A549 (cell line): ENCODE data around the gene RGS6. TPM values are rescaled to one million over a fixed set of nuclear protein-coding genes. Genes with fewer than 3 reads are reported as not detected.

Experiments used
- ATAC-seq, 2 experiments: fragments of 200-7000 bp in 1 of 2; fragments of >200 bp in 1 of 2; cut with Nextera tagmentation in 1 of 2; cut with Tn5 transposase in 1 of 2; 3 replicates each; pipeline versions ENCODE4 v1.8.0 to v1.9.1; 2018 to 2020; ENCODE audit warnings: mild to moderate bottlenecking in 1 of 2, moderate library complexity in 1 of 2
- CTCF ChIA-PET: fragments of 300-600 bp; sonication (Branson Sonifier 250); formaldehyde crosslinking; extraction: SDS; loops from one replicate; lab custom pipeline; 2021; ENCODE audit warnings: antibody characterized with exemption, inconsistent platforms; lab: Yijun Ruan, JAX
- POLR2A ChIA-PET: fragments of 350-600 bp; formaldehyde crosslinking; extraction: SDS; loops from one replicate; lab custom pipeline; 2021; ENCODE audit warnings: antibody characterized with exemption, inconsistent platforms; lab: Yijun Ruan, JAX
- DNase-seq, 2 experiments: peaks; one replicate each; pipeline versions ENCODE4 v3.0.0 to v3.0.0-alpha.2; 2011 to 2016; ENCODE audit warnings: low read depth in 1 of 2, low spot score in 1 of 2
- FAIRE-seq: peaks from 2 replicates; lab custom pipeline; 2011; peaks lifted over from hg19 to GRCh38; lab: Jason Lieb, UNC
- H3K27ac ChIP-seq, 2 experiments: fragments of >200 bp; sonication (Bioruptor Twin); formaldehyde crosslinking; 3 replicates each; pipeline ENCODE4 v1.5.1; 2016 to 2017
- H3K4me1 ChIP-seq: fragments of >200 bp; sonication (Bioruptor Twin); formaldehyde crosslinking; 3 replicates; pipeline ENCODE4 v1.6.1; 2016
- H3K4me2 ChIP-seq: fragments of >200 bp; sonication (Bioruptor Twin); formaldehyde crosslinking; 3 replicates; pipeline ENCODE4 v1.6.1; 2016
- H3K4me3 ChIP-seq: fragments of >200 bp; sonication (Bioruptor Twin); formaldehyde crosslinking; 3 replicates; pipeline ENCODE4 v1.5.1; 2016
- H3K9me3 ChIP-seq: fragments of >200 bp; sonication (Bioruptor Twin); formaldehyde crosslinking; 3 replicates; pipeline ENCODE4 v1.6.1; 2016
- BCL3 ChIP-seq: fragments of >200 bp; sonication (Bioruptor Twin); formaldehyde crosslinking; IDR thresholded peaks from 3 replicates; pipeline ENCODE4 v1.6.1; 2016
- CBX8 ChIP-seq: fragments of 200-600 bp; sonication (generic); IDR thresholded peaks from 2 replicates; pipeline ENCODE4 v1.6.1; 2016
- EHF ChIP-seq: fragments of 250-450 bp; sonication (Bioruptor Pico); IDR thresholded peaks from 2 replicates; pipeline ENCODE4 v1.5.0; 2020; ENCODE audit warnings: mild to moderate bottlenecking
- EHMT2 ChIP-seq: fragments of 200-600 bp; sonication (generic); IDR thresholded peaks from 2 replicates; pipeline ENCODE4 v1.6.1; 2016; ENCODE audit warnings: antibody characterized with exemption, low read depth, mild to moderate bottlenecking, moderate library complexity
- EP300 ChIP-seq, 2 experiments: fragments of >200 bp; sonication (Bioruptor Twin); formaldehyde crosslinking; IDR thresholded peaks; 2 replicates in 1 of 2; 3 replicates in 1 of 2; pipeline ENCODE4 v1.6.1; 2016 to 2017
- FOSL2 ChIP-seq, 2 experiments: fragments of 450-650 bp in 1 of 2; fragments of >200 bp in 1 of 2; sonication (Bioruptor Twin) in 1 of 2; formaldehyde crosslinking; IDR thresholded peaks; 2 replicates each; pipeline versions ENCODE4 v1.5.0 to v1.6.1; 2016 to 2020; ENCODE audit warnings: mild to moderate bottlenecking in 1 of 2, moderate library complexity in 1 of 2
- FOXS1 ChIP-seq: fragments of 250-450 bp; sonication (Bioruptor Pico); IDR thresholded peaks from 2 replicates; pipeline ENCODE4 v1.5.0; 2020; ENCODE audit warnings: mild to moderate bottlenecking, moderate library complexity
- HDAC2 ChIP-seq: fragments of 200-600 bp; sonication (generic); IDR thresholded peaks from 2 replicates; pipeline ENCODE4 v1.6.1; 2016
- HOXB13 ChIP-seq: fragments of 250-450 bp; sonication (Bioruptor Pico); IDR thresholded peaks from 2 replicates; pipeline ENCODE4 v1.5.0; 2020; ENCODE audit warnings: low read depth, mild to moderate bottlenecking, moderate library complexity
- HOXB5 ChIP-seq: fragments of 250-450 bp; sonication (Bioruptor Pico); IDR thresholded peaks from 2 replicates; pipeline ENCODE4 v1.5.0; 2020; ENCODE audit warnings: mild to moderate bottlenecking, moderate library complexity
- JUNB ChIP-seq: fragments of >200 bp; sonication (Bioruptor Twin); formaldehyde crosslinking; IDR thresholded peaks from 2 replicates; pipeline ENCODE4 v1.6.1; 2016
- NPAS2 ChIP-seq: fragments of 250-450 bp; sonication (Bioruptor Pico); IDR thresholded peaks from 2 replicates; pipeline ENCODE4 v1.8.0; 2022; ENCODE audit warnings: mild to moderate bottlenecking, moderate library complexity, borderline replicate concordance
- NR3C1 ChIP-seq: fragments of >200 bp; sonication (Bioruptor Twin); formaldehyde crosslinking; IDR thresholded peaks from 3 replicates; pipeline ENCODE4 v1.6.1; 2017
- PHF8 ChIP-seq: fragments of 200-600 bp; sonication (generic); IDR thresholded peaks from 2 replicates; pipeline ENCODE4 v1.6.1; 2016; ENCODE audit warnings: low read depth, mild to moderate bottlenecking, antibody characterized with exemption, moderate library complexity, borderline replicate concordance
- RAD21 ChIP-seq, 2 experiments: fragments of >200 bp in 1 of 2; sonication (Bioruptor Twin) in 1 of 2; formaldehyde crosslinking in 1 of 2; IDR thresholded peaks in 1 of 2; conservative IDR thresholded peaks in 1 of 2; 2 replicates in 1 of 2; 3 replicates in 1 of 2; pipeline ENCODE4 v1.6.1; 2012 to 2018; ENCODE audit warnings: inconsistent platforms in 1 of 2
- RARB ChIP-seq: fragments of 250-450 bp; sonication (Bioruptor Pico); IDR thresholded peaks from 2 replicates; pipeline ENCODE4 v1.8.0; 2021; ENCODE audit warnings: mild to moderate bottlenecking, moderate library complexity
- RCOR1 ChIP-seq: fragments of 150-350 bp; IDR thresholded peaks from 2 replicates; pipeline ENCODE4 v1.6.1; 2014; ENCODE audit warnings: antibody characterized with exemption, low read length, low read depth
- REST ChIP-seq: fragments of 200-600 bp; sonication (generic); IDR thresholded peaks from 2 replicates; pipeline ENCODE4 v1.6.1; 2016; ENCODE audit warnings: antibody characterized with exemption, mild to moderate bottlenecking, moderate library complexity
- SMC3 ChIP-seq: fragments of >200 bp; sonication (Bioruptor Twin); formaldehyde crosslinking; IDR thresholded peaks from 3 replicates; pipeline ENCODE4 v1.6.1; 2018; ENCODE audit warnings: inconsistent platforms
- SREBF2 ChIP-seq: fragments of 450-650 bp; IDR thresholded peaks from 2 replicates; pipeline ENCODE4 v1.6.1; 2014; ENCODE audit warnings: mild to moderate bottlenecking, moderate library complexity
- TP53 ChIP-seq: fragments of 250-450 bp; sonication (Bioruptor Pico); IDR thresholded peaks from 2 replicates; pipeline ENCODE4 v1.5.0; 2021; ENCODE audit warnings: mild to moderate bottlenecking, moderate library complexity
- ZFP36 ChIP-seq: fragments of 450-650 bp; IDR thresholded peaks from 2 replicates; pipeline ENCODE4 v1.6.1; 2014; ENCODE audit warnings: borderline replicate concordance; ENCODE audit not compliant: partially characterized antibody
- WGBS: methylation state at CpG from one replicate; pipeline ENCODE4 v1.1.6; 2017; ENCODE audit errors: missing lambda C conversion rate; 5-methylcytosine and 5-hydroxymethylcytosine counted together
- polyA plus RNA-seq, 4 experiments: library from polyadenylated mRNA; depleted of rRNA in 3 of 4; stranded (reverse); fragments of >200 nt; fragmentation: RNase III in 1 of 4; extraction: RNeasy Plus Mini Kit Qiagen cat#74134 plus additional on column Dnase treatment in 1 of 4; gene quantifications; 2 replicates in 3 of 4; 3 replicates in 1 of 4; pipeline ENCODE4 v1.2.3, GENCODE V29; 2011 to 2017

Gene RGS6
- polyA plus RNA-seq, 2 of the 4 experiments (the other 2 are of a cell fraction): not detected

- no peak for TF ChIP-seq REST
- TF ChIP-seq, all 56 proteins: peak for 0
These were observed 608.6 kb downstream of the RGS6 start (continued) for GRCh38 chr14:72540836-72541235.

DNA sequence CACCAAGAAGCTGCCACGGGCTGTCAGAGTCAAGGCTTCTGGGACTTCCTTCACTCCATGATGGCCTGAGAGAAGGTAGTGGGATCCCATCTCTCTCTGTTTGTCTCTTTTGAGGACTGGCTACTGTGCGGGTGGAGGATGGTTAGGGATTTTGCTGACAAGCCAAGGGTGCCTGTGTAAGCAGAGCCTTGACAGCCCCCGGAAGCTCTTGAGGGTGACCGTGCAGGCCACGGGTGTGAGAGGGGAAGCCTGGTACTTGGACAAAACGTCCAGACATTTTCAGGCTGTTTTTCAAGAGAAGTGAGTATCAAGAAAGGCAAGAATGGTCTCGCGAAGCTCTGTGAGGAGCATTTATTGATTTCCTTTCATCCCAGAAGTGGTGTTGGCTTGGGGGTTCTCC is 609.3 kb downstream of the RGS6 start:
- FAIRE-seq (no peak), DNase-seq (no peak), ATAC-seq (no peak)
- Histone ChIP-seq H3K4me1 (no peaks in the 10 kb centered on the region), H3K4me3 (no peak overlapping the region), H3K4me2 (no peak overlapping the region), H3K9me3 (no peaks in the 10 kb centered on the region), H3K27ac (no peak overlapping the region)
- POLR2A ChIA-PET: no interaction called here
- no peak for TF ChIP-seq RARB (CRISPR knock-in tag)
- TF ChIP-seq CBX8: no peak
- no peak for TF ChIP-seq EP300 (IDR thresholded peaks at IDR 0.05)
- TF ChIP-seq HDAC2: no peak
- no peak for TF ChIP-seq TP53 (CRISPR knock-in tag)
- TF ChIP-seq EHMT2: no peak
- no peak for TF ChIP-seq EHF (CRISPR knock-in tag)
- TF ChIP-seq BCL3: no peak
- no peak for TF ChIP-seq PHF8
- no peak for TF ChIP-seq SMC3
- TF ChIP-seq FOSL2 (IDR thresholded peaks at IDR 0.05): no peak
- no peak for TF ChIP-seq FOSL2 (CRISPR knock-in tag; IDR thresholded peaks at IDR 0.05)
- TF ChIP-seq RCOR1: no peak
- no peak for TF ChIP-seq HOXB5 (CRISPR knock-in tag)
- TF ChIP-seq NPAS2 (CRISPR knock-in tag): no peak
- TF ChIP-seq NR3C1: no peak
- no peak for TF ChIP-seq HOXB13 (CRISPR knock-in tag)
- TF ChIP-seq FOXS1 (CRISPR knock-in tag): no peak
- TF ChIP-seq SREBF2: no peak
- CTCF ChIA-PET: interaction anchor here (0.6 to 3.0 kb wide), 6 partner anchors 9 to 363 kb away, joined by 3 to 12 read pairs (median 6); no protein-coding TSS in a partner anchor
- WGBS: 70% methylated on average over 8 of the region's 8 CpGs

DNA sequence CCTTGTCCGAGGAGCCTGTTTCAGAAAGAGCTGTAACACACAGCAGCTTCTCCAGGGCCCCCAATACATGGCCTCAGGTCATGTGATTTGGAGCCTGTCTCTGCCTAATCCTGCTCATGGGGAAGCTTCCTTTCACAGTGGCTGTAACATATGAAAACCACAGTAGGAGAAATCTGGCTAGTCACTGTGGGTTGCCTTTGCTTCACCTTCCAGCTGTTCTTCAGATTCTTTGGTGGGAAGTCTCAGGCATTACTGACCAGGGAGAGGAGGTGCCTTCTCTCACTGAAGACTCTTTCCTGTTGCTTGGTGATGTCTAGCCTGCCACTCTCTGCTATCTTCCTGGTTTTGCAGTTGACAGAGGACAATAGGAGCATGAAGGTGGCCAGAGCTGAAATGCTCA is 611.1 kb downstream of the RGS6 start:
- Histone ChIP-seq H3K4me2 (no peak overlapping the region), H3K4me3 (no peak overlapping the region), H3K27ac (no peak overlapping the region), H3K4me1 (no peaks in the 10 kb centered on the region), H3K9me3 (no peaks in the 10 kb centered on the region)
- FAIRE-seq (no peak), DNase-seq (no peak), ATAC-seq (no peak)
- CTCF ChIA-PET: interaction anchor here (1.1 to 3.0 kb wide), 4 partner anchors 27 to 362 kb away, joined by 3 to 12 read pairs (median 6); no protein-coding TSS in a partner anchor
- TF ChIP-seq ZFP36 (no peak), JUNB (no peak), RAD21 (conservative IDR thresholded peaks at IDR 0.05 in 1 of 2, IDR thresholded peaks at IDR 0.05 in 1 of 2) (no peak), REST (no peak)
- WGBS: 33% methylated on average over 1 of the region's 1 CpG
- POLR2A ChIA-PET: no interaction called here
